ENCODE data around the gene RFX8. TPM values are rescaled to one million over a fixed set of nuclear protein-coding genes. Genes with fewer than 3 reads are reported as not detected.
A peak's percentile ranks its signal among the peaks of the same experiment; 100 is the strongest.

Gene RFX8
- total and polyA plus RNA-seq, 2 of the 13 experiments (the other 11 are each of a cell fraction or from before 2014, with no cell fraction given), result not detected

- Histone ChIP-seq H3K36me3 (replicated peaks in 1 of 2; ENCODE audit: control insufficient read depth in 1 of 2, insufficient read depth in 2 of 2, low read length in 2 of 2) (no peaks in the 10 kb centered on the region), H3K4me2 (ENCODE audit: low read depth, low read length) (no peak overlapping the region), H3K27me3 (ENCODE audit: control insufficient read depth in 1 of 2, insufficient read depth in 2 of 2, low read length in 2 of 2) (peaks cover 2 to 10% of the 10 kb centered on the region in 2 experiments; a peak in 1 of 5 replicates), H3K9me3 (ENCODE audit: low read length) (peaks cover 8% of the 10 kb centered on the region), H3K9ac (ENCODE audit: insufficient read depth, low read depth, low read length) (no peak overlapping the region), H3K4me3 (replicated peaks in 1 of 3; ENCODE audit: insufficient read depth in 1 of 3, low read depth in 2 of 3, low read length in 3 of 3) (no peak overlapping the region), H3K4me1 (ENCODE audit: insufficient read depth, low read length) (peaks cover 43% of the 10 kb centered on the region), H3K79me2 (ENCODE audit: insufficient read depth, low read length) (no peaks in the 10 kb centered on the region), H4K20me1 (ENCODE audit: insufficient read depth, low read length) (no peaks in the 10 kb centered on the region), H2AFZ (ENCODE audit: low read length) (no peak overlapping the region), H3K27ac (ENCODE audit: extremely low read length, insufficient read depth, low read length) (no peak overlapping the region)
- 77% methylated on average over 5 of the region's 5 CpGs for WGBS (ENCODE audit: low lambda C conversion rate)
- in situ Hi-C loops (cut with HindIII; ENCODE audit: extremely low pct_ligation_motif_present, low pct_unique_long_range_greater_than_20kb) (loop anchor here (5.0 kb wide), 1 partner anchor 181 kb away; the partner anchor contains the start of gene MAP4K4), intact Hi-C loops (cut with micrococcal nuclease; ENCODE audit: unreplicated experiment) (loop anchor here (5.0 kb wide), 2 partner anchors 246 to 316 kb away; no protein-coding TSS in a partner anchor)
- no peak for FAIRE-seq
- no peak for ATAC-seq
- POLR2A ChIA-PET, result no interaction called here
- CTCF ChIA-PET (ENCODE audit: low intra/inter-chr PET ratio, low total read pairs), result no interaction called here
- BruUV-seq (replicated peaks), result no TSS peak
- TF ChIP-seq SRF (IDR thresholded peaks at IDR 0.05; ENCODE audit: low read depth, low read length) (peak; percentile 85), CHD4 (IDR thresholded peaks at IDR 0.05; ENCODE audit: borderline replicate concordance, low read length) (no peak)
- no peak for DNase-seq (ENCODE audit: low spot score)
Observed at GRCh38 chr2:101516349-101516748, 41.4 kb upstream of the RFX8 start.

GRCh38 chr2:101515477-101515876, 40.6 kb upstream of the RFX8 start:
- Histone ChIP-seq H3K4me1 (ENCODE audit: insufficient read depth, low read length) (peaks cover 37% of the 10 kb centered on the region), H3K9ac (ENCODE audit: insufficient read depth, low read depth, low read length) (no peak overlapping the region), H4K20me1 (ENCODE audit: insufficient read depth, low read length) (no peaks in the 10 kb centered on the region), H2AFZ (ENCODE audit: low read length) (no peak overlapping the region), H3K9me3 (ENCODE audit: low read length) (peaks cover 8% of the 10 kb centered on the region), H3K27me3 (ENCODE audit: control insufficient read depth in 1 of 2, insufficient read depth in 2 of 2, low read length in 2 of 2) (peaks cover 2 to 18% of the 10 kb centered on the region in 2 experiments; a peak in 1 of 5 replicates), H3K79me2 (ENCODE audit: insufficient read depth, low read length) (no peaks in the 10 kb centered on the region), H3K27ac (ENCODE audit: extremely low read length, insufficient read depth, low read length) (no peak overlapping the region), H3K4me2 (ENCODE audit: low read depth, low read length) (no peak overlapping the region), H3K4me3 (replicated peaks in 1 of 3; ENCODE audit: insufficient read depth in 1 of 3, low read depth in 2 of 3, low read length in 3 of 3) (no peak overlapping the region), H3K36me3 (replicated peaks in 1 of 2; ENCODE audit: control insufficient read depth in 1 of 2, insufficient read depth in 2 of 2, low read length in 2 of 2) (no peaks in the 10 kb centered on the region)
- in situ Hi-C loops (cut with HindIII; ENCODE audit: extremely low pct_ligation_motif_present, low pct_unique_long_range_greater_than_20kb) (loop anchor here (5.0 kb wide), 1 partner anchor 182 kb away; the partner anchor contains the start of gene MAP4K4), intact Hi-C loops (cut with micrococcal nuclease; ENCODE audit: unreplicated experiment) (loop anchor here (5.0 kb wide), 2 partner anchors 247 to 317 kb away; no protein-coding TSS in a partner anchor)
- no peak for ATAC-seq
- FAIRE-seq, result no peak
- POLR2A ChIA-PET, result interaction anchor here (0.5 to 0.8 kb wide), 2 partner anchors 41 to 185 kb away, joined by 3 read pairs; partner anchors contain the start of gene RFX8
- no TSS peak for BruUV-seq (replicated peaks)
- CTCF ChIA-PET (ENCODE audit: low intra/inter-chr PET ratio, low total read pairs), result no interaction called here
- no peak for DNase-seq (ENCODE audit: low spot score)
- 66% methylated on average over 5 of the region's 5 CpGs for WGBS (ENCODE audit: low lambda C conversion rate)
- TF ChIP-seq KIAA2018 (CRISPR knock-in tag; IDR thresholded peaks at IDR 0.05; ENCODE audit: borderline replicate concordance), result no peak
- TF ChIP-seq BHLHE40 (IDR thresholded peaks at IDR 0.05; ENCODE audit: low read length), result no peak
- no peak for TF ChIP-seq ZSCAN20 (CRISPR knock-in tag; IDR thresholded peaks at IDR 0.05; ENCODE audit: borderline replicate concordance)
- TF ChIP-seq ZSCAN30 (CRISPR knock-in tag; IDR thresholded peaks at IDR 0.05), result no peak
- no peak for TF ChIP-seq PLSCR1 (CRISPR knock-in tag; IDR thresholded peaks at IDR 0.05; ENCODE audit: borderline replicate concordance)
- no peak for TF ChIP-seq ZNF850 (CRISPR knock-in tag; conservative IDR thresholded peaks at IDR 0.05)
- no peak for TF ChIP-seq THAP11 (CRISPR knock-in tag; IDR thresholded peaks at IDR 0.05)
- no peak for TF ChIP-seq ZNF12 (CRISPR knock-in tag; IDR thresholded peaks at IDR 0.05)
